ENCODE results near the gene ABCA6. TPM values are rescaled to one million over a fixed set of nuclear protein-coding genes. Genes with fewer than 3 reads are reported as not detected.
"Not testable (repeated sequence)": the region's sequence is repeated elsewhere in the genome, so short reads cannot be mapped to it uniquely, and the experiment has no call there.

The ABCA6 gene
- total RNA-seq (2014; rRNA removed) = 0.17 and 0.38 TPM in 2 replicates
- not detected for polyA plus RNA-seq (2012)

GRCh38 chr17:69141431-69142174 lies at the start of gene ABCA6:
Gene ABCA6, minus strand, starts transcription at chr17:69141895. Its CDS starts 1,192 bp downstream, at chr17:69140703.
- peak; percentile 31 for DNase-seq (ENCODE audit: low read depth)

- no peak for DNase-seq (ENCODE audit: low read depth)
These were observed 47.1 kb upstream of the ABCA6 start for GRCh38 chr17:69188796-69189195.

GRCh38 chr17:69188064-69188463 lies 46.4 kb upstream of the ABCA6 start:
- DNase-seq (ENCODE audit: low read depth) = no peak

GRCh38 chr17:69187294-69187693 lies 45.6 kb upstream of the ABCA6 start:
- no peak for DNase-seq (ENCODE audit: low read depth)

GRCh38 chr17:69179227-69179952 lies 37.7 kb upstream of the ABCA6 start:
- peak; percentile 1 for DNase-seq (ENCODE audit: low read depth)

- no peak for DNase-seq (ENCODE audit: low read depth)
These were observed 34.7 kb upstream of the ABCA6 start for GRCh38 chr17:69176457-69176795.

GRCh38 chr17:69175625-69176456 lies 34.1 kb upstream of the ABCA6 start:
- peak; percentile 67 for DNase-seq (ENCODE audit: low read depth)

GRCh38 chr17:69175262-69175624 lies 33.5 kb upstream of the ABCA6 start:
- no peak for DNase-seq (ENCODE audit: low read depth)

- no peak for DNase-seq (ENCODE audit: low read depth)
These were observed 31.4 kb upstream of the ABCA6 start for GRCh38 chr17:69173118-69173517.

GRCh38 chr17:69170377-69170776 lies 28.7 kb upstream of the ABCA6 start:
- no peak for DNase-seq (ENCODE audit: low read depth)

- DNase-seq (ENCODE audit: low read depth) = not testable (repeated sequence)
These were observed 26.9 kb upstream of the ABCA6 start for GRCh38 chr17:69168642-69169041.

- DNase-seq (ENCODE audit: low read depth) = no peak
These were observed 25.3 kb upstream of the ABCA6 start for GRCh38 chr17:69166957-69167356.

- no peak for DNase-seq (ENCODE audit: low read depth)
These were observed 22.5 kb upstream of the ABCA6 start for GRCh38 chr17:69164206-69164605.

- DNase-seq (ENCODE audit: low read depth) = no peak
These were observed 17.7 kb upstream of the ABCA6 start for GRCh38 chr17:69159418-69159817.

GRCh38 chr17:69154267-69154666 lies 12.6 kb upstream of the ABCA6 start:
- DNase-seq (ENCODE audit: low read depth) = no peak

GRCh38 chr17:69150333-69150732 lies 8.6 kb upstream of the ABCA6 start:
- DNase-seq (ENCODE audit: low read depth) = no peak

GRCh38 chr17:69147460-69147859 lies 5.8 kb upstream of the ABCA6 start:
- DNase-seq (ENCODE audit: low read depth) = no peak

GRCh38 chr17:69144331-69145255 lies 2.9 kb upstream of the ABCA6 start:
- DNase-seq (ENCODE audit: low read depth) = no peak

- DNase-seq (ENCODE audit: low read depth) = no peak
These were observed 2.1 kb upstream of the ABCA6 start for GRCh38 chr17:69143683-69144231.

- no peak for DNase-seq (ENCODE audit: low read depth)
These were observed 1.5 kb upstream of the ABCA6 start for GRCh38 chr17:69143151-69143550.
